ENCODE measurements around the gene CEBPG. TPM values are rescaled to one million over a fixed set of nuclear protein-coding genes. Genes with fewer than 3 reads are reported as not detected.

Gene CEBPG
- polyA plus RNA-seq, 2 donors, result 18.3 to 20.6 TPM

- no peak overlapping the region for H3K4me3 ChIP-seq (ENCODE audit: low read depth in 1 of 2, low read length in 2 of 2)
- no peak overlapping the region for H3K27ac ChIP-seq (ENCODE audit: low read depth in 2 of 2, low read length in 1 of 2)
- H3K36me3 ChIP-seq (ENCODE audit: control insufficient read depth in 2 of 2, insufficient read depth in 2 of 2, low read length in 1 of 2), result no peaks in the 10 kb centered on the region
- WGBS, 2 donors, result 67 to 80% methylated on average over 24 of the region's 24 CpGs
- no peaks in the 10 kb centered on the region for H3K9me3 ChIP-seq (ENCODE audit: control insufficient read depth in 2 of 2, insufficient read depth in 1 of 2, low read depth in 1 of 2, low read length in 1 of 2)
- no peaks in the 10 kb centered on the region for H3K27me3 ChIP-seq (ENCODE audit: control insufficient read depth in 1 of 2, insufficient read depth in 2 of 2, low read length in 2 of 2)
- no peaks in the 10 kb centered on the region for H3K4me1 ChIP-seq (ENCODE audit: control insufficient read depth in 2 of 2, insufficient read depth in 2 of 2, low read length in 1 of 2)
Observed at GRCh38 chr19:33426621-33427361, 53.3 kb downstream of the CEBPG start.

- Histone ChIP-seq H3K4me1 (ENCODE audit: control insufficient read depth in 2 of 2, insufficient read depth in 2 of 2, low read length in 1 of 2) (no peaks in the 10 kb centered on the region), H3K27me3 (ENCODE audit: control insufficient read depth in 1 of 2, insufficient read depth in 2 of 2, low read length in 2 of 2) (no peaks in the 10 kb centered on the region), H3K36me3 (ENCODE audit: control insufficient read depth in 2 of 2, insufficient read depth in 2 of 2, low read length in 1 of 2) (no peaks in the 10 kb centered on the region), H3K27ac (ENCODE audit: low read depth in 2 of 2, low read length in 1 of 2) (no peak overlapping the region), H3K4me3 (ENCODE audit: low read depth in 1 of 2, low read length in 2 of 2) (no peak overlapping the region), H3K9me3 (ENCODE audit: control insufficient read depth in 2 of 2, insufficient read depth in 1 of 2, low read depth in 1 of 2, low read length in 1 of 2) (no peaks in the 10 kb centered on the region)
- 91% methylated on average over 22 of the region's 22 CpGs for WGBS, 2 donors
Observed at GRCh38 chr19:33427801-33428626, 54.5 kb downstream of the CEBPG start.

- Histone ChIP-seq H3K27me3 (ENCODE audit: control insufficient read depth in 1 of 2, insufficient read depth in 2 of 2, low read length in 2 of 2) (no peaks in the 10 kb centered on the region), H3K9me3 (ENCODE audit: control insufficient read depth in 2 of 2, insufficient read depth in 1 of 2, low read depth in 1 of 2, low read length in 1 of 2) (no peaks in the 10 kb centered on the region), H3K4me1 (ENCODE audit: control insufficient read depth in 2 of 2, insufficient read depth in 2 of 2, low read length in 1 of 2) (no peaks in the 10 kb centered on the region), H3K27ac (ENCODE audit: low read depth in 2 of 2, low read length in 1 of 2) (no peak overlapping the region), H3K4me3 (ENCODE audit: low read depth in 1 of 2, low read length in 2 of 2) (no peak overlapping the region), H3K36me3 (ENCODE audit: control insufficient read depth in 2 of 2, insufficient read depth in 2 of 2, low read length in 1 of 2) (no peaks in the 10 kb centered on the region)
- 86 to 87% methylated on average over 5 of the region's 5 CpGs for WGBS, 2 donors
Observed at GRCh38 chr19:33428627-33429125, 55.2 kb downstream of the CEBPG start.

DNA sequence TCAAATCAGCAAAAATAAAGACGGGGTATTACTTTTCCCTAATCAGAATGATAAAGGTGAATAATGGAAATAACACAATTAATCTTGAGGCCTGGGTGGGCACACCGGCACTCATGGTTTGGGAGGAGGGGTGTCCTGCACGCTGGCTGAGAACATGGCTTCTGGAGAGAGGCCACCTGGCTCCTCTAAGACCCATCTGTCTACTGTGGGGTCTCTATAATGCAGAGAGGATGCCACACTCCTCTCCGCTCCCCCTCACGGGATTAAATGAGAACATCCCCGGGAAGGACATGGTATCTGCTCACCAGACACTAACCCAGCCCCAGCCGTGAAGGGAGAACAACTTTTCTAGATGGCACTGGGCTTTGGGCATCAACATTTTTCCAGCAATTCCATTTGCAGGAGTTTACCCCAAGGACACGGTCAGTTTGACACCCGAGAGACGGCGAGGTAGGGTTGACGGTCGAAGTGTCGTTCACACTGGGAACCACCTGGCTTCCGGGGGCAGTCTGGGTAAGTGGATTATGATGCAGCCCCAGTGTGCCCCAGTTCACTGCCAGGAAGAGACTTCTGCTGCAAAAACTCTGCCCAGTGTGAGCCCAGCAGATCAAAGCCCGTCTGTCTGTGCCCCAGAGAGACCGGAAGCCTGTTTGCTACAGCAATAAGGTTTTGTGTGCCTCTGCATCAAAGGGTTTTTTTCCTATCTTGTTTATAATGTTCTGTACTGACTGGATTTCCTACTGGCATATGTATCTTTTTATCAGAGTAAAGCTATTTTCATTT is 56.6 kb downstream of the CEBPG start:
- Histone ChIP-seq H3K27me3 (ENCODE audit: control insufficient read depth in 1 of 2, insufficient read depth in 2 of 2, low read length in 2 of 2) (no peaks in the 10 kb centered on the region), H3K4me1 (ENCODE audit: control insufficient read depth in 2 of 2, insufficient read depth in 2 of 2, low read length in 1 of 2) (no peaks in the 10 kb centered on the region), H3K9me3 (ENCODE audit: control insufficient read depth in 2 of 2, insufficient read depth in 1 of 2, low read depth in 1 of 2, low read length in 1 of 2) (no peaks in the 10 kb centered on the region), H3K27ac (ENCODE audit: low read depth in 2 of 2, low read length in 1 of 2) (no peak overlapping the region), H3K36me3 (ENCODE audit: control insufficient read depth in 2 of 2, insufficient read depth in 2 of 2, low read length in 1 of 2) (no peaks in the 10 kb centered on the region), H3K4me3 (ENCODE audit: low read depth in 1 of 2, low read length in 2 of 2) (no peak overlapping the region)
- 64 to 69% methylated on average over 17 of the region's 17 CpGs for WGBS, 2 donors

DNA sequence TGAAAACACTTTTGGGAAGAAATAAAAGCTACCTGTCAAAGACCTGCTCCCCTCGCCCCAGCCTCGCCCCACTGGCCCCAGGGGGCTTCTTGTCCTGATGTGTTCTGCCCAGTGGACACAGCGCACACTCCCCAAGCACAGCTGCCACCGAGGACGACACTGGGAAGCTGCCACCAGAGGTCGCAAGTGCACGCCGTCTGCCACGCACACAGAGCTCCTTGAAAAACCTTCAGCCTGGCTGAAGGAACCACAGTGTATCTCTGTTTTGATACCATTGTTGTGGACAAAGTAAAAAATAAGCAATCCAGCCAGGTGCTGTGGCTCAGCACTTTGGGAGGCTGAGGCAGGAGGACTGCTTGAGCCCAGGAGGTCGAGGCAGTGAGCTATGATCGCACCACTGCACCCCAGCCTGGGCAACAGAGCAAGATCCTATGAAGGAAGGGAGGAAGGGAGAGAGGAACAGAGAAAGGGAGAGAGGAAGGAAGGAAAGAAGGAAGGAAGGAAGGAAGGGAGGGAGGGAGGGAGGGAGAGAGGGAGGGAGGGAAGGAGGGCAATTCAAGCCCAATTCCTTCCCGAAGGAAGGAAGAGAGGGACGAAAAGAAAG is 57.3 kb downstream of the CEBPG start:
- Histone ChIP-seq H3K9me3 (ENCODE audit: control insufficient read depth in 2 of 2, insufficient read depth in 1 of 2, low read depth in 1 of 2, low read length in 1 of 2) (no peaks in the 10 kb centered on the region), H3K4me3 (ENCODE audit: low read depth in 1 of 2, low read length in 2 of 2) (no peak overlapping the region), H3K27me3 (ENCODE audit: control insufficient read depth in 1 of 2, insufficient read depth in 2 of 2, low read length in 2 of 2) (no peaks in the 10 kb centered on the region), H3K36me3 (ENCODE audit: control insufficient read depth in 2 of 2, insufficient read depth in 2 of 2, low read length in 1 of 2) (peaks cover 0 to 5% of the 10 kb centered on the region in 2 donors), H3K4me1 (ENCODE audit: control insufficient read depth in 2 of 2, insufficient read depth in 2 of 2, low read length in 1 of 2) (no peaks in the 10 kb centered on the region), H3K27ac (ENCODE audit: low read depth in 2 of 2, low read length in 1 of 2) (no peak overlapping the region)
- 31 to 33% methylated on average over 13 of the region's 13 CpGs for WGBS, 2 donors

DNA sequence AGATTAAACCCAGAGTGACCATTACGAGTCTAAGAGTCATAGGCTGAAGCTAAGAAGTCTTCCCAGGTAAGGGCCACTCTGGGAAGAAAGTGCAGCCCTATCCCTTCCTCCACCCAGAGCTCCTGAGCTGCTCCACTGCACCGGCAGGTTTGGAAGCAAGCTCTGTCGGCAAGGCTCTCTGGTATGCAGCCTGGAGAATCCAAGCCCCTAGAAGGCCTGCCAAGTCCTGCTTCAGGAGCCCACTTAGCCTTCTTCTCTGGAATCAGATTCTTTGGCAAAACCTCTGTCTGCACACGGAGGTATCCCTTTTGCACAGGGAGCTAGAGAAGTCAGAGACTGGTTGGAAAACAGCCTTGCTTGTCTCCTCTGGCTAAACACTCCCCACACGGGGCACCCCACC is 58.5 kb downstream of the CEBPG start:
- no peaks in the 10 kb centered on the region for H3K9me3 ChIP-seq (ENCODE audit: control insufficient read depth in 2 of 2, insufficient read depth in 1 of 2, low read depth in 1 of 2, low read length in 1 of 2)
- 31 to 40% methylated on average over 5 of the region's 5 CpGs for WGBS, 2 donors
- no peaks in the 10 kb centered on the region for H3K27me3 ChIP-seq (ENCODE audit: control insufficient read depth in 1 of 2, insufficient read depth in 2 of 2, low read length in 2 of 2)
- H3K4me3 ChIP-seq (ENCODE audit: low read depth in 1 of 2, low read length in 2 of 2), result no peak overlapping the region
- H3K27ac ChIP-seq (ENCODE audit: low read depth in 2 of 2, low read length in 1 of 2), result no peak overlapping the region
- H3K36me3 ChIP-seq (ENCODE audit: control insufficient read depth in 2 of 2, insufficient read depth in 2 of 2, low read length in 1 of 2), result peaks cover 0 to 5% of the 10 kb centered on the region in 2 donors
- H3K4me1 ChIP-seq (ENCODE audit: control insufficient read depth in 2 of 2, insufficient read depth in 2 of 2, low read length in 1 of 2), result no peaks in the 10 kb centered on the region

Other genes starting within 250 kb of the CEBPG start
- not detected for gene WDR88, start 241.6 kb upstream of the CEBPG start, polyA plus RNA-seq
- 1 to 10 TPM; 4.1 to 5.7 TPM for gene LRP3, start 179.4 kb upstream of the CEBPG start, polyA plus RNA-seq
- under 1 TPM in 1 of 2 donors, not detected in 1; 0.04 TPM for gene SLC7A10, start 147.9 kb upstream of the CEBPG start, polyA plus RNA-seq
- 10 to 100 TPM; 14.1 to 19.4 TPM for gene CEBPA, start 71.2 kb upstream of the CEBPG start, polyA plus RNA-seq
- gene PEPD, start 148.1 kb downstream of the CEBPG start, polyA plus RNA-seq, result 10 to 100 TPM; 26.8 to 38.6 TPM
- gene CHST8, start 248.2 kb downstream of the CEBPG start, polyA plus RNA-seq, result under 1 TPM; 0.04 to 0.18 TPM